Right atrium auricular region (tissue), 2 donors: ENCODE results near the gene CEBPG. TPM values are rescaled to one million over a fixed set of nuclear protein-coding genes. Genes with fewer than 3 reads are reported as not detected.

ENCODE experiments used
- DNase-seq: peaks from one replicate; pipeline ENCODE4 v3.0.0-alpha.2; 2019; ENCODE audit warnings: low spot score
- H3K27ac ChIP-seq, 2 donors: fragments of 200-600 bp; sonication (generic); 1 replicate in 1 of 2; 2 replicates in 1 of 2; pipeline ENCODE4 v1.5.1; 2016 to 2019
- H3K27me3 ChIP-seq, 2 donors: fragments of 200-600 bp; sonication (generic); one replicate each; pipeline versions ENCODE4 v1.5.1 to v1.6.0; 2017 to 2019
- H3K36me3 ChIP-seq: fragments of 200-600 bp; sonication (generic); one replicate; pipeline ENCODE4 v1.5.1; 2016
- H3K4me1 ChIP-seq, 2 donors: fragments of 200-600 bp; sonication (generic); one replicate each; pipeline versions ENCODE4 v1.5.1 to v1.6.0; 2017 to 2019
- H3K4me3 ChIP-seq, 2 donors: fragments of 200-600 bp; sonication (generic); 1 replicate in 1 of 2; 2 replicates in 1 of 2; pipeline ENCODE4 v1.5.1; 2017 to 2019; ENCODE audit warnings: mild to moderate bottlenecking in 1 of 2, moderate library complexity in 1 of 2
- H3K9me3 ChIP-seq, 2 donors: fragments of 200-600 bp; sonication (generic); one replicate each; pipeline ENCODE4 v1.5.1; 2019
- CTCF ChIP-seq, 2 donors: fragments of 200-600 bp; sonication (generic); IDR thresholded peaks; one replicate each; pipeline ENCODE4 v1.5.1; 2019; ENCODE audit warnings: antibody characterized with exemption in 2 of 2
- total RNA-seq, 2 donors: library from RNA; depleted of rRNA; stranded (reverse); fragments of >200 nt; gene quantifications; one replicate each; pipeline ENCODE4 v1.1.0, GENCODE V29; 2016

CEBPG gene
- total RNA-seq, 2 donors from 2014 or later = 12.9 to 15.2 TPM

- Histone ChIP-seq H3K4me1 (no peaks in the 10 kb centered on the region), H3K36me3 (no peaks in the 10 kb centered on the region), H3K9me3 (no peaks in the 10 kb centered on the region), H3K27ac (no peak overlapping the region), H3K27me3 (no peaks in the 10 kb centered on the region), H3K4me3 (no peak overlapping the region)
- DNase-seq = no peak
- TF ChIP-seq CTCF (IDR thresholded peaks at IDR 0.05) = no peak
Measured at GRCh38 chr19:33332248-33332647, 41.3 kb upstream of the CEBPG start.

- Histone ChIP-seq H3K4me3 (no peak overlapping the region), H3K27ac (no peak overlapping the region), H3K9me3 (no peaks in the 10 kb centered on the region), H3K36me3 (no peaks in the 10 kb centered on the region), H3K4me1 (no peaks in the 10 kb centered on the region), H3K27me3 (no peaks in the 10 kb centered on the region)
- no peak for DNase-seq
- TF ChIP-seq CTCF (IDR thresholded peaks at IDR 0.05) = no peak
Measured at GRCh38 chr19:33333151-33333550, 40.4 kb upstream of the CEBPG start.

GRCh38 chr19:33333642-33334041, 39.9 kb upstream of the CEBPG start:
- no peak for DNase-seq
- Histone ChIP-seq H3K9me3 (no peaks in the 10 kb centered on the region), H3K36me3 (no peaks in the 10 kb centered on the region), H3K4me3 (no peak overlapping the region), H3K4me1 (no peaks in the 10 kb centered on the region), H3K27ac (no peak overlapping the region), H3K27me3 (no peaks in the 10 kb centered on the region)
- TF ChIP-seq CTCF (IDR thresholded peaks at IDR 0.05) = no peak

GRCh38 chr19:33334271-33334670, 39.2 kb upstream of the CEBPG start:
- no peak overlapping the region for H3K4me3 ChIP-seq
- no peaks in the 10 kb centered on the region for H3K27me3 ChIP-seq
- no peaks in the 10 kb centered on the region for H3K36me3 ChIP-seq
- H3K9me3 ChIP-seq = no peaks in the 10 kb centered on the region
- no peak for TF ChIP-seq CTCF (IDR thresholded peaks at IDR 0.05)
- no peaks in the 10 kb centered on the region for H3K4me1 ChIP-seq
- DNase-seq = no peak
- no peak overlapping the region for H3K27ac ChIP-seq

- Histone ChIP-seq H3K9me3 (no peaks in the 10 kb centered on the region), H3K36me3 (no peaks in the 10 kb centered on the region), H3K4me3 (no peak overlapping the region), H3K27me3 (no peaks in the 10 kb centered on the region), H3K4me1 (no peaks in the 10 kb centered on the region), H3K27ac (no peak overlapping the region)
- DNase-seq = no peak
- no peak for TF ChIP-seq CTCF (IDR thresholded peaks at IDR 0.05)
Measured at GRCh38 chr19:33335446-33335845, 38.1 kb upstream of the CEBPG start.
